Upper lobe of right lung (tissue), 1 donor: ENCODE results near the gene NUAK2. TPM values are rescaled to one million over a fixed set of nuclear protein-coding genes. Genes with fewer than 3 reads are reported as not detected.
A peak's percentile ranks its signal among the peaks of the same experiment; 100 is the strongest.

Experiments
- ATAC-seq: fragments of 200-7000 bp; cut with Tn5 transposase; one replicate; pipeline ENCODE4 v1.9.1; 2020; ENCODE audit warnings: mild to moderate bottlenecking, moderate library complexity
- DNase-seq: peaks from one replicate; pipeline ENCODE4 v3.0.0-alpha.2; 2020
- H3K27ac ChIP-seq: fragments of 200-600 bp; one replicate; pipeline ENCODE4 v1.8.0; 2022
- H3K27me3 ChIP-seq: fragments of 200-600 bp; one replicate; pipeline ENCODE4 v1.8.0; 2022; ENCODE audit warnings: mild to moderate bottlenecking
- H3K36me3 ChIP-seq: fragments of 200-600 bp; one replicate; pipeline ENCODE4 v1.8.0; 2022
- H3K4me1 ChIP-seq: fragments of 200-600 bp; one replicate; pipeline ENCODE4 v1.8.0; 2022
- H3K4me3 ChIP-seq: fragments of 200-600 bp; one replicate; pipeline ENCODE4 v1.8.0; 2022; ENCODE audit warnings: mild to moderate bottlenecking
- H3K9me3 ChIP-seq: fragments of 200-600 bp; one replicate; pipeline ENCODE4 v1.8.0; 2022
- intact Hi-C: fragments of 100-400 bp; cut with DNase I; formaldehyde crosslinking; loops from one replicate; pipeline ENCODE4 v1.11.0; 2022
- total RNA-seq: library from RNA; stranded (reverse); fragmentation: NEBNext Ultra II Directional; extraction: Animal tissue kit (Norgen Biotek cat#: 25700); gene quantifications from one replicate; pipeline ENCODE4 v1.2.1, GENCODE V29; 2021
- TF ChIP-seq, protein P1 (sequence below): fragments of 200-600 bp; IDR thresholded peaks from one replicate; pipeline ENCODE4 v1.8.0; 2022; ENCODE audit warnings: antibody characterized with exemption
- donor health status: DM: no; HTN: yes; CAD: no; lungs with severe emphysema.

Gene NUAK2
- total RNA-seq, 1 donor from 2014 or later, result 8.8 TPM

- TF ChIP-seq, protein P1, sequence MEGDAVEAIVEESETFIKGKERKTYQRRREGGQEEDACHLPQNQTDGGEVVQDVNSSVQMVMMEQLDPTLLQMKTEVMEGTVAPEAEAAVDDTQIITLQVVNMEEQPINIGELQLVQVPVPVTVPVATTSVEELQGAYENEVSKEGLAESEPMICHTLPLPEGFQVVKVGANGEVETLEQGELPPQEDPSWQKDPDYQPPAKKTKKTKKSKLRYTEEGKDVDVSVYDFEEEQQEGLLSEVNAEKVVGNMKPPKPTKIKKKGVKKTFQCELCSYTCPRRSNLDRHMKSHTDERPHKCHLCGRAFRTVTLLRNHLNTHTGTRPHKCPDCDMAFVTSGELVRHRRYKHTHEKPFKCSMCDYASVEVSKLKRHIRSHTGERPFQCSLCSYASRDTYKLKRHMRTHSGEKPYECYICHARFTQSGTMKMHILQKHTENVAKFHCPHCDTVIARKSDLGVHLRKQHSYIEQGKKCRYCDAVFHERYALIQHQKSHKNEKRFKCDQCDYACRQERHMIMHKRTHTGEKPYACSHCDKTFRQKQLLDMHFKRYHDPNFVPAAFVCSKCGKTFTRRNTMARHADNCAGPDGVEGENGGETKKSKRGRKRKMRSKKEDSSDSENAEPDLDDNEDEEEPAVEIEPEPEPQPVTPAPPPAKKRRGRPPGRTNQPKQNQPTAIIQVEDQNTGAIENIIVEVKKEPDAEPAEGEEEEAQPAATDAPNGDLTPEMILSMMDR, result no peak
- Histone ChIP-seq H3K4me1 (peaks cover 12% of the 10 kb centered on the region), H3K9me3 (no peaks in the 10 kb centered on the region), H3K36me3 (no peaks in the 10 kb centered on the region), H3K27ac (no peak overlapping the region), H3K27me3 (peaks cover 39% of the 10 kb centered on the region), H3K4me3 (peak overlapping the region; percentile 28)
- peak; percentile 60 for ATAC-seq
- peak; percentile 75 for DNase-seq
- intact Hi-C loops, result loop anchor here (10.0 kb wide), 1 partner anchor 181 kb away; no protein-coding TSS in a partner anchor
These were observed 22.8 kb upstream of the NUAK2 start for GRCh38 chr1:205344066-205344928.

GRCh38 chr1:205343431-205344065 lies 22.0 kb upstream of the NUAK2 start:
- Histone ChIP-seq H3K27ac (no peak overlapping the region), H3K4me1 (peaks cover 12% of the 10 kb centered on the region), H3K36me3 (no peaks in the 10 kb centered on the region), H3K27me3 (peaks cover 39% of the 10 kb centered on the region), H3K9me3 (no peaks in the 10 kb centered on the region), H3K4me3 (peak overlapping the region; percentile 28)
- intact Hi-C loops, result loop anchor here (10.0 kb wide), 1 partner anchor 181 kb away; no protein-coding TSS in a partner anchor
- TF ChIP-seq, protein P1, result peak; percentile 20
- peak; percentile 72 for DNase-seq
- peak; percentile 46 for ATAC-seq

DNA sequence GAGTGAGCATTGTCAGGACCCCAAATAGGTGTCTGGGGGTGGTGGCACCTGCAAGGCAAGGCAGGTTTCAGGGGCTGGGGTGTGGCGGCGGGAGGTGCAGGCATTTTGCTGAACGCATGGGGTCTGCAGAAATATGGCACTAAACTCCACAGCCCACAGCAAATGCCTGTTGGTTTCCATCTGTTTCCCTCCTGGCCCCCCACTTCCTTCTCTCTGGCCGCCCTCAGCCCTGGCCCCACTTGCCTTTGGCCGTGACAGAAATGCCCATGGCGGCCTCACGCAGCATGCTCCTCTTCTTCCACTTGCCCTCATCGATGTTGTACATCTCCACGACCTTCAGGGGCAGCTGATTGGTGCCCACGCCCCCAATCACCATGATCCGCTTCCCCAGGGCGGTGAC lies 21.4 kb upstream of the NUAK2 start:
- H3K27ac ChIP-seq, result no peak overlapping the region
- H3K36me3 ChIP-seq, result no peaks in the 10 kb centered on the region
- DNase-seq (no peak), ATAC-seq (no peak)
- H3K4me1 ChIP-seq, result peaks cover 12% of the 10 kb centered on the region
- H3K27me3 ChIP-seq, result peaks cover 39% of the 10 kb centered on the region
- no peak overlapping the region for H3K4me3 ChIP-seq
- H3K9me3 ChIP-seq, result no peaks in the 10 kb centered on the region
- TF ChIP-seq, protein P1, result no peak
- intact Hi-C loops, result loop anchor here (10.0 kb wide), 1 partner anchor 182 kb away; no protein-coding TSS in a partner anchor

DNA sequence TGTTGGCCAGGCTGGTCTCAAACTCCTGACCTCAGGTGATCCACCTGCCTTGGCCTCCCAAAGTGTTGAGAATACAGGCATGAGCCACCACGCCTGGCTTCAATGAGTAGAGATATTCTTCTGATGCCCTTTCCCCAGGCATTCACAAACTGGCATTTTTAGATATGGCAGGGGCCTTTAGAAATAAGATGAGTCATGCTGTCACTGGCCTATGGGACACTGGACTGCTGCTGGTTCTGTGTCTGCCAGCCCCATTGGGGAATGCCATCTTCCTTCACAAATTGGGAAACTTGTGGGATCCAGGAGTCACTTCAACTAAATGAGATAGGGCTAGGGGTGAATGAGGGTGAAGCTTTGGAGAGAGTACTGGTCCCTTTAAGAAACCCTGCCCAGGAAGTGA lies 19.1 kb upstream of the NUAK2 start:
- DNase-seq (no peak), ATAC-seq (no peak)
- H3K4me1 ChIP-seq, result peaks cover 12% of the 10 kb centered on the region
- H3K27me3 ChIP-seq, result peaks cover 31% of the 10 kb centered on the region
- intact Hi-C loops, result loop anchor here (10.0 kb wide), 1 partner anchor 184 kb away; no protein-coding TSS in a partner anchor
- no peak overlapping the region for H3K4me3 ChIP-seq
- no peaks in the 10 kb centered on the region for H3K36me3 ChIP-seq
- no peaks in the 10 kb centered on the region for H3K9me3 ChIP-seq
- H3K27ac ChIP-seq, result no peak overlapping the region
- TF ChIP-seq, protein P1, result no peak

GRCh38 chr1:205339717-205340116 lies 18.2 kb upstream of the NUAK2 start:
- H3K27me3 ChIP-seq, result peaks cover 21% of the 10 kb centered on the region
- no peak overlapping the region for H3K4me3 ChIP-seq
- intact Hi-C loops, result loop anchor here (10.0 kb wide), 1 partner anchor 185 kb away; no protein-coding TSS in a partner anchor
- DNase-seq (no peak), ATAC-seq (no peak)
- H3K9me3 ChIP-seq, result no peaks in the 10 kb centered on the region
- no peak overlapping the region for H3K27ac ChIP-seq
- no peaks in the 10 kb centered on the region for H3K36me3 ChIP-seq
- peaks cover 12% of the 10 kb centered on the region for H3K4me1 ChIP-seq
- TF ChIP-seq, protein P1, result no peak
